HG03103 (cell line): ENCODE data around the gene TMEM129.

Experiments used
- ATAC-seq: cut with Tn5 transposase; IDR thresholded peaks from one replicate; pipeline ENCODE4 v1.9.1; 2021; ENCODE audit warnings: low read depth; ENCODE audit not compliant: unreplicated experiment

Gene TMEM129

GRCh38 chr4:1722551-1723118 is 1.5 kb upstream of the TMEM129 start:
- ATAC-seq = no peak

- no peak for ATAC-seq
These were observed 785 bp upstream of the TMEM129 start for GRCh38 chr4:1721666-1722550.

GRCh38 chr4:1720163-1720983 is 750 bp downstream of the TMEM129 start:
- ATAC-seq = peak; percentile 6

GRCh38 chr4:1718095-1718850 is 2.9 kb downstream of the TMEM129 start:
- no peak for ATAC-seq

GRCh38 chr4:1717129-1718094 is 3.7 kb downstream of the TMEM129 start:
- no peak for ATAC-seq

- no peak for ATAC-seq
These were observed 4.8 kb downstream of the TMEM129 start for GRCh38 chr4:1716065-1716945.

GRCh38 chr4:1715002-1715758 is 5.9 kb downstream of the TMEM129 start:
- no peak for ATAC-seq

- ATAC-seq = no peak
These were observed 6.7 kb downstream of the TMEM129 start for GRCh38 chr4:1714303-1715001.

GRCh38 chr4:1713003-1713851 is 7.9 kb downstream of the TMEM129 start:
- peak; percentile 1 for ATAC-seq

- ATAC-seq = peak; percentile 69
These were observed 8.7 kb downstream of the TMEM129 start, which contains the start of gene SLBP for GRCh38 chr4:1712216-1713002. TSS of gene SLBP (minus strand) at chr4:1712319. CDS start at chr4:1712188, 131 bp downstream.

- ATAC-seq = peak; percentile 11
These were observed 9.4 kb downstream of the TMEM129 start for GRCh38 chr4:1711571-1712215.

GRCh38 chr4:1711055-1711570 is 10.0 kb downstream of the TMEM129 start:
- no peak for ATAC-seq

GRCh38 chr4:1708581-1708980 is 12.5 kb downstream of the TMEM129 start:
- ATAC-seq = no peak

GRCh38 chr4:1706358-1706757 is 14.8 kb downstream of the TMEM129 start:
- ATAC-seq = no peak

GRCh38 chr4:1705732-1706131 is 15.4 kb downstream of the TMEM129 start:
- no peak for ATAC-seq
